HEK293 (cell line): ENCODE data around the gene EPN2.

ENCODE experiments used
- CTCF ChIP-seq: fragments of 450-650 bp; formaldehyde crosslinking; IDR thresholded peaks from 2 replicates; pipeline ENCODE4 v1.5.1; 2016; ENCODE audit warnings: missing biosample characterization, missing genetic modification characterization
- ZNF157 ChIP-seq: fragments of 450-650 bp; formaldehyde crosslinking; IDR thresholded peaks from 2 replicates; pipeline ENCODE4 v1.5.1; 2016; ENCODE audit warnings: missing biosample characterization, missing genetic modification characterization
- ZNF561 ChIP-seq: fragments of 450-650 bp; IDR thresholded peaks from 2 replicates; pipeline ENCODE4 v1.5.1; 2018; ENCODE audit warnings: missing biosample characterization, missing genetic modification characterization, borderline replicate concordance

- TF ChIP-seq ZNF561 (no peak), CTCF (tag by site-specific recombination) (no peak), ZNF157 (tag by site-specific recombination) (no peak)
These were observed 94.5 kb downstream of the EPN2 start for GRCh38 chr17:19331543-19332245.
